ENCODE measurements around the gene CALM3. TPM values are rescaled to one million over a fixed set of nuclear protein-coding genes. Genes with fewer than 3 reads are reported as not detected.

Gene CALM3
- total and polyA plus RNA-seq, 2 of the 13 experiments (the other 11 are each of a cell fraction or from before 2014, with no cell fraction given) = 239 to 258 TPM

DNA sequence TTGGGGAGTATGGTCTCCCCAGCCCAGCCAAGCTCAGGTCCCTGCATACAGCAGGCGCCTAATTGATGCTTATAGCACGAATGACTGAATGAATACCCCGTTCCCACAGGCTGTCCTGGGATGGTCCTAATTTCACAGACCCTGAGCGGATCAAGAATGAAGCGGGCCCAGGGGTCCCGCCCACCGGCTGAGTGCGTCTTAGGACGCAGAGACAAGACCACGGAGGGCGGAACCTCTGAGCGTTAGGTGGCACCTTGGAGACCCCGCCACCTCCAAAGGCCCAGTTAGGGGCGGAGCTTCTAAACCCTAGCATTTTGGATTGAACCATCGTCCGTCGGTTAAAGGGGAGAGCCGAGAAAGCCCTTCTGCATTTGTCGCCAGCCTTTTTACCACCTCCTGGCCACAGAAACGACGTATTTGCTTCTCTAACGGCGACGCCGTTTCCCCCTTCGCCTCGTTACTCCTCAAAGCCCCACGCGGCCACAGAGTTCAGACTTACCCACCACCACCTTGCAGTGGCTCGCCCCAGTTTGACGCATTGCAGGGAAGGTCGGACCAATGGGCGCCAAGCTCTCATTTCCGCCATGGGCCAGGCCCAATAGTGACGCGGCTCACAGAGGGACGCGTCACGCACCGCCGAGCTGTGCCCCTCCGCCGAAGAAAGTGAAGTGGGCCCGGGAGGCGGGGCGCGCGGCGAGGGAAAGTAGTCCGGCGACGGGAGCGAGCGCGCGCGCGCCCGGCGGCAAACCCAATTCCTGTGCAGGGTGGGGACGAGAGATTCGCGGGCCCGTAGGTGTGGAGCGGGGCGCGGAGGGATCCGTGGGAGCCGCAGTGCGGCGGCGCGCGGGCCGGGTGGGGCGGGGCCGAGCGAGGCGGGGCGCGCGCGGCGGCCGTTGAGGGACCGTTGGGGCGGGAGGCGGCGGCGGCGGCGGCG lies 479 bp upstream of the CALM3 start (continued):
- TF ChIP-seq, protein P1, sequence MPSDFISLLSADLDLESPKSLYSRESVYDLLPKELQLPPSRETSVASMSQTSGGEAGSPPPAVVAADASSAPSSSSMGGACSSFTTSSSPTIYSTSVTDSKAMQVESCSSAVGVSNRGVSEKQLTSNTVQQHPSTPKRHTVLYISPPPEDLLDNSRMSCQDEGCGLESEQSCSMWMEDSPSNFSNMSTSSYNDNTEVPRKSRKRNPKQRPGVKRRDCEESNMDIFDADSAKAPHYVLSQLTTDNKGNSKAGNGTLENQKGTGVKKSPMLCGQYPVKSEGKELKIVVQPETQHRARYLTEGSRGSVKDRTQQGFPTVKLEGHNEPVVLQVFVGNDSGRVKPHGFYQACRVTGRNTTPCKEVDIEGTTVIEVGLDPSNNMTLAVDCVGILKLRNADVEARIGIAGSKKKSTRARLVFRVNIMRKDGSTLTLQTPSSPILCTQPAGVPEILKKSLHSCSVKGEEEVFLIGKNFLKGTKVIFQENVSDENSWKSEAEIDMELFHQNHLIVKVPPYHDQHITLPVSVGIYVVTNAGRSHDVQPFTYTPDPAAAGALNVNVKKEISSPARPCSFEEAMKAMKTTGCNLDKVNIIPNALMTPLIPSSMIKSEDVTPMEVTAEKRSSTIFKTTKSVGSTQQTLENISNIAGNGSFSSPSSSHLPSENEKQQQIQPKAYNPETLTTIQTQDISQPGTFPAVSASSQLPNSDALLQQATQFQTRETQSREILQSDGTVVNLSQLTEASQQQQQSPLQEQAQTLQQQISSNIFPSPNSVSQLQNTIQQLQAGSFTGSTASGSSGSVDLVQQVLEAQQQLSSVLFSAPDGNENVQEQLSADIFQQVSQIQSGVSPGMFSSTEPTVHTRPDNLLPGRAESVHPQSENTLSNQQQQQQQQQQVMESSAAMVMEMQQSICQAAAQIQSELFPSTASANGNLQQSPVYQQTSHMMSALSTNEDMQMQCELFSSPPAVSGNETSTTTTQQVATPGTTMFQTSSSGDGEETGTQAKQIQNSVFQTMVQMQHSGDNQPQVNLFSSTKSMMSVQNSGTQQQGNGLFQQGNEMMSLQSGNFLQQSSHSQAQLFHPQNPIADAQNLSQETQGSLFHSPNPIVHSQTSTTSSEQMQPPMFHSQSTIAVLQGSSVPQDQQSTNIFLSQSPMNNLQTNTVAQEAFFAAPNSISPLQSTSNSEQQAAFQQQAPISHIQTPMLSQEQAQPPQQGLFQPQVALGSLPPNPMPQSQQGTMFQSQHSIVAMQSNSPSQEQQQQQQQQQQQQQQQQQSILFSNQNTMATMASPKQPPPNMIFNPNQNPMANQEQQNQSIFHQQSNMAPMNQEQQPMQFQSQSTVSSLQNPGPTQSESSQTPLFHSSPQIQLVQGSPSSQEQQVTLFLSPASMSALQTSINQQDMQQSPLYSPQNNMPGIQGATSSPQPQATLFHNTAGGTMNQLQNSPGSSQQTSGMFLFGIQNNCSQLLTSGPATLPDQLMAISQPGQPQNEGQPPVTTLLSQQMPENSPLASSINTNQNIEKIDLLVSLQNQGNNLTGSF (CRISPR knock-in tag; IDR thresholded peaks at IDR 0.05) = 0 out of 2 replicates have a peak, but pooled peaks have one; percentile 10
- TF ChIP-seq, protein P2, sequence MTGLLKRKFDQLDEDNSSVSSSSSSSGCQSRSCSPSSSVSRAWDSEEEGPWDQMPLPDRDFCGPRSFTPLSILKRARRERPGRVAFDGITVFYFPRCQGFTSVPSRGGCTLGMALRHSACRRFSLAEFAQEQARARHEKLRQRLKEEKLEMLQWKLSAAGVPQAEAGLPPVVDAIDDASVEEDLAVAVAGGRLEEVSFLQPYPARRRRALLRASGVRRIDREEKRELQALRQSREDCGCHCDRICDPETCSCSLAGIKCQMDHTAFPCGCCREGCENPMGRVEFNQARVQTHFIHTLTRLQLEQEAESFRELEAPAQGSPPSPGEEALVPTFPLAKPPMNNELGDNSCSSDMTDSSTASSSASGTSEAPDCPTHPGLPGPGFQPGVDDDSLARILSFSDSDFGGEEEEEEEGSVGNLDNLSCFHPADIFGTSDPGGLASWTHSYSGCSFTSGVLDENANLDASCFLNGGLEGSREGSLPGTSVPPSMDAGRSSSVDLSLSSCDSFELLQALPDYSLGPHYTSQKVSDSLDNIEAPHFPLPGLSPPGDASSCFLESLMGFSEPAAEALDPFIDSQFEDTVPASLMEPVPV (CRISPR knock-in tag; IDR thresholded peaks at IDR 0.05) = no peak
- TF ChIP-seq SALL2 (CRISPR knock-in tag; IDR thresholded peaks at IDR 0.05) (peak; percentile 90), PRMT3 (CRISPR knock-in tag; IDR thresholded peaks at IDR 0.05; ENCODE audit: borderline replicate concordance, low read depth) (no peak), MTA3 (CRISPR knock-in tag; IDR thresholded peaks at IDR 0.05) (no peak), MEF2D (CRISPR knock-in tag; IDR thresholded peaks at IDR 0.05) (peak; percentile 26; the same call in 1 of the 2 replicates), ZNF577 (CRISPR knock-in tag; IDR thresholded peaks at IDR 0.05; ENCODE audit: borderline replicate concordance, low read depth) (no peak), POGZ (CRISPR knock-in tag; IDR thresholded peaks at IDR 0.05) (peak; percentile 92), CBX2 (IDR thresholded peaks at IDR 0.05; ENCODE audit: low read depth, low read length) (no peak), CBX2 (CRISPR knock-in tag; IDR thresholded peaks at IDR 0.05; ENCODE audit: low read depth) (no peak), ZNF572 (CRISPR knock-in tag; IDR thresholded peaks at IDR 0.05) (no peak; the same call in 1 of the 2 replicates)
- TF ChIP-seq, protein P3, sequence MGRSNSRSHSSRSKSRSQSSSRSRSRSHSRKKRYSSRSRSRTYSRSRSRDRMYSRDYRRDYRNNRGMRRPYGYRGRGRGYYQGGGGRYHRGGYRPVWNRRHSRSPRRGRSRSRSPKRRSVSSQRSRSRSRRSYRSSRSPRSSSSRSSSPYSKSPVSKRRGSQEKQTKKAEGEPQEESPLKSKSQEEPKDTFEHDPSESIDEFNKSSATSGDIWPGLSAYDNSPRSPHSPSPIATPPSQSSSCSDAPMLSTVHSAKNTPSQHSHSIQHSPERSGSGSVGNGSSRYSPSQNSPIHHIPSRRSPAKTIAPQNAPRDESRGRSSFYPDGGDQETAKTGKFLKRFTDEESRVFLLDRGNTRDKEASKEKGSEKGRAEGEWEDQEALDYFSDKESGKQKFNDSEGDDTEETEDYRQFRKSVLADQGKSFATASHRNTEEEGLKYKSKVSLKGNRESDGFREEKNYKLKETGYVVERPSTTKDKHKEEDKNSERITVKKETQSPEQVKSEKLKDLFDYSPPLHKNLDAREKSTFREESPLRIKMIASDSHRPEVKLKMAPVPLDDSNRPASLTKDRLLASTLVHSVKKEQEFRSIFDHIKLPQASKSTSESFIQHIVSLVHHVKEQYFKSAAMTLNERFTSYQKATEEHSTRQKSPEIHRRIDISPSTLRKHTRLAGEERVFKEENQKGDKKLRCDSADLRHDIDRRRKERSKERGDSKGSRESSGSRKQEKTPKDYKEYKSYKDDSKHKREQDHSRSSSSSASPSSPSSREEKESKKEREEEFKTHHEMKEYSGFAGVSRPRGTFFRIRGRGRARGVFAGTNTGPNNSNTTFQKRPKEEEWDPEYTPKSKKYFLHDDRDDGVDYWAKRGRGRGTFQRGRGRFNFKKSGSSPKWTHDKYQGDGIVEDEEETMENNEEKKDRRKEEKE (IDR thresholded peaks at IDR 0.05) = no peak
- TF ChIP-seq, protein P4, sequence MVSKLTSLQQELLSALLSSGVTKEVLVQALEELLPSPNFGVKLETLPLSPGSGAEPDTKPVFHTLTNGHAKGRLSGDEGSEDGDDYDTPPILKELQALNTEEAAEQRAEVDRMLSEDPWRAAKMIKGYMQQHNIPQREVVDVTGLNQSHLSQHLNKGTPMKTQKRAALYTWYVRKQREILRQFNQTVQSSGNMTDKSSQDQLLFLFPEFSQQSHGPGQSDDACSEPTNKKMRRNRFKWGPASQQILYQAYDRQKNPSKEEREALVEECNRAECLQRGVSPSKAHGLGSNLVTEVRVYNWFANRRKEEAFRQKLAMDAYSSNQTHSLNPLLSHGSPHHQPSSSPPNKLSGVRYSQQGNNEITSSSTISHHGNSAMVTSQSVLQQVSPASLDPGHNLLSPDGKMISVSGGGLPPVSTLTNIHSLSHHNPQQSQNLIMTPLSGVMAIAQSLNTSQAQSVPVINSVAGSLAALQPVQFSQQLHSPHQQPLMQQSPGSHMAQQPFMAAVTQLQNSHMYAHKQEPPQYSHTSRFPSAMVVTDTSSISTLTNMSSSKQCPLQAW (CRISPR knock-in tag; IDR thresholded peaks at IDR 0.05) = peak; percentile 64
- TF ChIP-seq, protein P5, sequence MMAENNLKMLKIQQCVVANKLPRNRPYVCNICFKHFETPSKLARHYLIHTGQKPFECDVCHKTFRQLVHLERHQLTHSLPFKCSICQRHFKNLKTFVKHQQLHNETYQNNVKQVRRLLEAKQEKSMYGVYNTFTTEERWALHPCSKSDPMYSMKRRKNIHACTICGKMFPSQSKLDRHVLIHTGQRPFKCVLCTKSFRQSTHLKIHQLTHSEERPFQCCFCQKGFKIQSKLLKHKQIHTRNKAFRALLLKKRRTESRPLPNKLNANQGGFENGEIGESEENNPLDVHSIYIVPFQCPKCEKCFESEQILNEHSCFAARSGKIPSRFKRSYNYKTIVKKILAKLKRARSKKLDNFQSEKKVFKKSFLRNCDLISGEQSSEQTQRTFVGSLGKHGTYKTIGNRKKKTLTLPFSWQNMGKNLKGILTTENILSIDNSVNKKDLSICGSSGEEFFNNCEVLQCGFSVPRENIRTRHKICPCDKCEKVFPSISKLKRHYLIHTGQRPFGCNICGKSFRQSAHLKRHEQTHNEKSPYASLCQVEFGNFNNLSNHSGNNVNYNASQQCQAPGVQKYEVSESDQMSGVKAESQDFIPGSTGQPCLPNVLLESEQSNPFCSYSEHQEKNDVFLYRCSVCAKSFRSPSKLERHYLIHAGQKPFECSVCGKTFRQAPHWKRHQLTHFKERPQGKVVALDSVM (CRISPR knock-in tag; IDR thresholded peaks at IDR 0.05) = no peak

Data from HepG2 (cell line).